Astrocyte (in vitro differentiated cells and primary cell): Measurements from ENCODE around the gene ATXN1. TPM values are rescaled to one million over a fixed set of nuclear protein-coding genes. Genes with fewer than 3 reads are reported as not detected.
A peak's percentile ranks its signal among the peaks of the same experiment; 100 is the strongest.

ENCODE experiments used
- DNase-seq: peaks from one replicate; pipeline ENCODE4 v3.0.0-alpha.2; 2010; ENCODE audit warnings: low read depth
- FAIRE-seq: peaks from 2 replicates; lab custom pipeline; 2011; peaks lifted over from hg19 to GRCh38; lab: Jason Lieb, UNC
- H2AFZ ChIP-seq: 2 replicates; pipeline ENCODE4 v1.6.0; 2012; ENCODE audit warnings: low read depth, low read length, inconsistent platforms
- H3K27ac ChIP-seq: 2 replicates; pipeline ENCODE4 v1.5.1; 2011; ENCODE audit warnings: low read depth, low read length, inconsistent platforms
- H3K27me3 ChIP-seq: 2 replicates; pipeline ENCODE4 v1.6.0; 2011; ENCODE audit warnings: low read length, inconsistent platforms; ENCODE audit not compliant: insufficient read depth
- H3K36me3 ChIP-seq: 2 replicates; pipeline ENCODE4 v1.5.1; 2011; ENCODE audit warnings: low read length, inconsistent platforms; ENCODE audit not compliant: insufficient read depth
- H3K4me1 ChIP-seq: 2 replicates; pipeline ENCODE4 v1.5.1; 2011; ENCODE audit warnings: low read length, inconsistent platforms; ENCODE audit not compliant: insufficient read depth
- H3K4me2 ChIP-seq: 2 replicates; pipeline ENCODE4 v1.6.0; 2012; ENCODE audit warnings: low read length, inconsistent platforms
- H3K4me3 ChIP-seq: 2 replicates; pipeline ENCODE4 v1.5.1; 2011; ENCODE audit warnings: low read depth, mild to moderate bottlenecking, low read length, inconsistent platforms; ENCODE audit not compliant: insufficient read depth
- H3K79me2 ChIP-seq: 2 replicates; pipeline ENCODE4 v1.6.0; 2012; ENCODE audit warnings: mild to moderate bottlenecking, low read length, inconsistent platforms; ENCODE audit not compliant: insufficient read depth
- H3K9ac ChIP-seq: 2 replicates; pipeline ENCODE4 v1.6.0; 2012; ENCODE audit warnings: mild to moderate bottlenecking, low read length, inconsistent platforms
- H3K9me3 ChIP-seq: 2 replicates; pipeline ENCODE4 v1.5.1; 2012; ENCODE audit warnings: low read depth, mild to moderate bottlenecking, low read length, inconsistent platforms; ENCODE audit not compliant: insufficient read depth
- H4K20me1 ChIP-seq: 2 replicates; pipeline ENCODE4 v1.6.0; 2012; ENCODE audit warnings: low read length, inconsistent platforms; ENCODE audit not compliant: insufficient read depth
- H3K27ac Mint-ChIP-seq: one replicate; pipeline ENCODE4 v1.8.0; 2021; ENCODE audit warnings: mild to moderate bottlenecking, mixed read lengths; ENCODE audit not compliant: unreplicated experiment
- H3K27me3 Mint-ChIP-seq: one replicate; pipeline ENCODE4 v1.8.0; 2021; ENCODE audit warnings: low read depth, mixed read lengths; ENCODE audit not compliant: unreplicated experiment
- H3K36me3 Mint-ChIP-seq: one replicate; pipeline ENCODE4 v1.8.0; 2021; ENCODE audit warnings: low read depth, mixed read lengths; ENCODE audit not compliant: unreplicated experiment
- H3K4me1 Mint-ChIP-seq: one replicate; pipeline ENCODE4 v1.8.0; 2021; ENCODE audit warnings: low read depth, mixed read lengths; ENCODE audit not compliant: unreplicated experiment
- H3K4me3 Mint-ChIP-seq: one replicate; pipeline ENCODE4 v1.8.0; 2021; ENCODE audit warnings: mild to moderate bottlenecking, moderate library complexity, mixed read lengths; ENCODE audit not compliant: unreplicated experiment
- H3K9me3 Mint-ChIP-seq: one replicate; pipeline ENCODE4 v1.8.0; 2021; ENCODE audit warnings: mild to moderate bottlenecking, mixed read lengths; ENCODE audit not compliant: unreplicated experiment
- CTCF ChIP-seq: IDR thresholded peaks from 2 replicates; pipeline ENCODE4 v1.5.1; 2011; ENCODE audit warnings: low read depth, mild to moderate bottlenecking, inconsistent platforms, low read length, moderate library complexity; ENCODE audit not compliant: insufficient read depth
- EZH2 ChIP-seq: IDR thresholded peaks from 2 replicates; pipeline ENCODE4 v1.6.1; 2012; ENCODE audit warnings: mild to moderate bottlenecking, low read length, inconsistent platforms; ENCODE audit not compliant: insufficient read depth
- total RNA-seq: library from RNA; stranded (reverse); gene quantifications from 2 replicates; pipeline ENCODE4 v1.2.1, GENCODE V29; 2021

Gene ATXN1
- total RNA-seq, 1 donor from 2014 or later: 70.9 TPM

GRCh38 chr6:16728513-16729182 lies 32.6 kb downstream of the ATXN1 start:
- DNase-seq (no peak), FAIRE-seq (no peak)
- Histone ChIP-seq H3K27me3 (no peaks in the 10 kb centered on the region), H3K79me2 (peaks cover 63% of the 10 kb centered on the region), H3K9me3 (no peaks in the 10 kb centered on the region), H3K27ac (peak overlapping the region; percentile 67), H3K4me3 (no peak overlapping the region), H2AFZ (no peak overlapping the region), H4K20me1 (peaks cover 5% of the 10 kb centered on the region), H3K4me2 (peak overlapping the region; percentile 72), H3K36me3 (no peaks in the 10 kb centered on the region), H3K9ac (peak overlapping the region; percentile 51), H3K4me1 (peaks cover 62% of the 10 kb centered on the region)
- no peaks in the 10 kb centered on the region for H3K36me3 Mint-ChIP-seq
- no peak overlapping the region for H3K4me3 Mint-ChIP-seq
- H3K27me3 Mint-ChIP-seq: no peaks in the 10 kb centered on the region
- H3K9me3 Mint-ChIP-seq: no peaks in the 10 kb centered on the region
- H3K27ac Mint-ChIP-seq: peak overlapping the region; percentile 68
- TF ChIP-seq CTCF (no peak), EZH2 (no peak)
- peaks cover 72% of the 10 kb centered on the region for H3K4me1 Mint-ChIP-seq

- peak overlapping the region; percentile 40 for H3K4me3 Mint-ChIP-seq
- no peaks in the 10 kb centered on the region for H3K27me3 Mint-ChIP-seq
- Histone ChIP-seq H4K20me1 (peaks cover 5% of the 10 kb centered on the region), H3K4me1 (peaks cover 69% of the 10 kb centered on the region), H3K27me3 (no peaks in the 10 kb centered on the region), H3K9ac (no peak overlapping the region), H3K4me3 (no peak overlapping the region), H3K9me3 (no peaks in the 10 kb centered on the region), H2AFZ (no peak overlapping the region), H3K36me3 (no peaks in the 10 kb centered on the region), H3K4me2 (no peak overlapping the region), H3K27ac (peak overlapping the region; percentile 67), H3K79me2 (peaks cover 62% of the 10 kb centered on the region)
- H3K36me3 Mint-ChIP-seq: no peaks in the 10 kb centered on the region
- peak overlapping the region; percentile 68 for H3K27ac Mint-ChIP-seq
- DNase-seq (no peak), FAIRE-seq (no peak)
- TF ChIP-seq EZH2 (no peak), CTCF (no peak)
- no peaks in the 10 kb centered on the region for H3K9me3 Mint-ChIP-seq
- peaks cover 72% of the 10 kb centered on the region for H3K4me1 Mint-ChIP-seq
Observed at GRCh38 chr6:16727996-16728395, 33.3 kb downstream of the ATXN1 start.

GRCh38 chr6:16725145-16725864 lies 36.0 kb downstream of the ATXN1 start:
- Histone ChIP-seq H2AFZ (no peak overlapping the region), H3K4me3 (peak overlapping the region; percentile 23), H3K27me3 (no peaks in the 10 kb centered on the region), H3K9ac (peak overlapping the region; percentile 76), H3K9me3 (no peaks in the 10 kb centered on the region), H4K20me1 (no peaks in the 10 kb centered on the region), H3K4me2 (peak overlapping the region; percentile 79), H3K79me2 (peaks cover 64% of the 10 kb centered on the region), H3K4me1 (peaks cover 68% of the 10 kb centered on the region), H3K36me3 (no peaks in the 10 kb centered on the region), H3K27ac (peak overlapping the region; percentile 94)
- DNase-seq: peak; percentile 79
- H3K36me3 Mint-ChIP-seq: peaks cover under 1% of the 10 kb centered on the region
- TF ChIP-seq CTCF (no peak), EZH2 (no peak)
- peak; percentile 96 for FAIRE-seq
- H3K27me3 Mint-ChIP-seq: no peaks in the 10 kb centered on the region
- peaks cover 77% of the 10 kb centered on the region for H3K4me1 Mint-ChIP-seq
- no peaks in the 10 kb centered on the region for H3K9me3 Mint-ChIP-seq
- peak overlapping the region; percentile 98 for H3K27ac Mint-ChIP-seq
- H3K4me3 Mint-ChIP-seq: no peak overlapping the region
